ENCODE measurements around the gene NPFFR1. TPM values are rescaled to one million over a fixed set of nuclear protein-coding genes. Genes with fewer than 3 reads are reported as not detected.

The NPFFR1 gene
- total and polyA plus RNA-seq, 4 donors, result 0.50 to 1.8 (median 1.6) TPM

- no peaks in the 10 kb centered on the region for H3K9me3 ChIP-seq (ENCODE audit: control insufficient read depth, insufficient read depth, low read length)
- WGBS (ENCODE audit: insufficient coverage), result no CpG with 5 or more reads among the region's 3 CpGs
- H3K27me3 ChIP-seq (ENCODE audit: control insufficient read depth, insufficient read depth, low read length), result peaks cover 2% of the 10 kb centered on the region
- H3K36me3 ChIP-seq (ENCODE audit: control insufficient read depth, insufficient read depth, low read length), result no peaks in the 10 kb centered on the region
- no peak overlapping the region for H3K4me3 ChIP-seq (ENCODE audit: low read depth, low read length)
- H3K4me1 ChIP-seq (ENCODE audit: control insufficient read depth, insufficient read depth, low read length), result peaks cover 6% of the 10 kb centered on the region
- no peak for DNase-seq (ENCODE audit: low read depth in 4 of 6, low spot score in 6 of 6)
- H3K27ac ChIP-seq (ENCODE audit: low read depth, low read length), result no peak overlapping the region
Observed at GRCh38 chr10:70277396-70278030, 6.3 kb downstream of the NPFFR1 start.

DNA sequence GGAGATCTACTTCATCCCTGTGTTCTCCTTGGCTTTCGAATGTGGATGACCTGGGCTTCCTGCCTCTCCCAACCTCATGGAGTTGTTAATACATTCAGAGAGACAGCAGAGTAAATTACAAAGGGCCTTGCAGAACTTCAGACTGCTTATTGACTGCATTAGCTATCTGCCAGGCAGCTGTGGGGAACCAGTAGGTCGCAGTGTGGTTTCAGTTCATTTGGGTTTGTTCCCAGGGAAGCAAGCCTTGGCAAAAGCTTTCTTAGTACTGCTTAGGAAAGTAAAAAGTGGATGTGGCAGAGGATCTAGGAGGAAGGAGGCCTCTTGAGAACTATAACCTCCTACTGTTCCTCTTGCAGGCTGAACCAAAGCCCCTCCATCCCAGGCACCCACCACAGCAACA, 9.2 kb downstream of the NPFFR1 start:
- peak in 2 of 6 donors; percentile 42 to 81 for DNase-seq (ENCODE audit: low read depth in 4 of 6, low spot score in 6 of 6)
- peak overlapping the region; percentile 25 for H3K27ac ChIP-seq (ENCODE audit: low read depth, low read length)
- WGBS (ENCODE audit: insufficient coverage), result 40% methylated on average over 2 of the region's 2 CpGs

GRCh38 chr10:70272925-70273316, 10.9 kb downstream of the NPFFR1 start:
- H3K27ac ChIP-seq (ENCODE audit: low read depth, low read length), result no peak overlapping the region
- H3K4me3 ChIP-seq (ENCODE audit: low read depth, low read length), result no peak overlapping the region
- no peaks in the 10 kb centered on the region for H3K36me3 ChIP-seq (ENCODE audit: control insufficient read depth, insufficient read depth, low read length)
- peak in 1 of 6 donors; percentile 38 for DNase-seq (ENCODE audit: low read depth in 4 of 6, low spot score in 6 of 6)
- no peaks in the 10 kb centered on the region for H3K9me3 ChIP-seq (ENCODE audit: control insufficient read depth, insufficient read depth, low read length)
- peaks cover 6% of the 10 kb centered on the region for H3K4me1 ChIP-seq (ENCODE audit: control insufficient read depth, insufficient read depth, low read length)
- WGBS (ENCODE audit: insufficient coverage), result no CpG with 5 or more reads among the region's 4 CpGs
- H3K27me3 ChIP-seq (ENCODE audit: control insufficient read depth, insufficient read depth, low read length), result no peaks in the 10 kb centered on the region

More for the DNA sequence above, 9.2 kb downstream of the NPFFR1 start:
- Histone ChIP-seq H3K4me3 (ENCODE audit: low read depth, low read length) (no peak overlapping the region), H3K27me3 (ENCODE audit: control insufficient read depth, insufficient read depth, low read length) (no peaks in the 10 kb centered on the region), H3K9me3 (ENCODE audit: control insufficient read depth, insufficient read depth, low read length) (no peaks in the 10 kb centered on the region), H3K36me3 (ENCODE audit: control insufficient read depth, insufficient read depth, low read length) (no peaks in the 10 kb centered on the region), H3K4me1 (ENCODE audit: control insufficient read depth, insufficient read depth, low read length) (peaks cover 6% of the 10 kb centered on the region)

GRCh38 chr10:70271996-70272924, 11.5 kb downstream of the NPFFR1 start:
- Histone ChIP-seq H3K4me1 (ENCODE audit: control insufficient read depth, insufficient read depth, low read length) (peaks cover 6% of the 10 kb centered on the region), H3K36me3 (ENCODE audit: control insufficient read depth, insufficient read depth, low read length) (no peaks in the 10 kb centered on the region), H3K27ac (ENCODE audit: low read depth, low read length) (no peak overlapping the region), H3K9me3 (ENCODE audit: control insufficient read depth, insufficient read depth, low read length) (no peaks in the 10 kb centered on the region), H3K27me3 (ENCODE audit: control insufficient read depth, insufficient read depth, low read length) (no peaks in the 10 kb centered on the region), H3K4me3 (ENCODE audit: low read depth, low read length) (no peak overlapping the region)
- WGBS (ENCODE audit: insufficient coverage), result 74% methylated on average over 11 of the region's 17 CpGs
- no peak for DNase-seq (ENCODE audit: low read depth in 4 of 6, low spot score in 6 of 6)

GRCh38 chr10:70270952-70271351, 12.9 kb downstream of the NPFFR1 start:
- Histone ChIP-seq H3K9me3 (ENCODE audit: control insufficient read depth, insufficient read depth, low read length) (no peaks in the 10 kb centered on the region), H3K4me1 (ENCODE audit: control insufficient read depth, insufficient read depth, low read length) (peaks cover 6% of the 10 kb centered on the region), H3K36me3 (ENCODE audit: control insufficient read depth, insufficient read depth, low read length) (no peaks in the 10 kb centered on the region), H3K27me3 (ENCODE audit: control insufficient read depth, insufficient read depth, low read length) (no peaks in the 10 kb centered on the region), H3K27ac (ENCODE audit: low read depth, low read length) (no peak overlapping the region), H3K4me3 (ENCODE audit: low read depth, low read length) (no peak overlapping the region)
- 89% methylated on average over 2 of the region's 2 CpGs for WGBS (ENCODE audit: insufficient coverage)
- DNase-seq (ENCODE audit: low read depth in 4 of 6, low spot score in 6 of 6), result no peak

- H3K4me1 ChIP-seq (ENCODE audit: control insufficient read depth, insufficient read depth, low read length), result peaks cover 6% of the 10 kb centered on the region
- no peaks in the 10 kb centered on the region for H3K36me3 ChIP-seq (ENCODE audit: control insufficient read depth, insufficient read depth, low read length)
- H3K9me3 ChIP-seq (ENCODE audit: control insufficient read depth, insufficient read depth, low read length), result no peaks in the 10 kb centered on the region
- H3K27me3 ChIP-seq (ENCODE audit: control insufficient read depth, insufficient read depth, low read length), result no peaks in the 10 kb centered on the region
- no peak overlapping the region for H3K27ac ChIP-seq (ENCODE audit: low read depth, low read length)
- 100% methylated on average over 1 of the region's 3 CpGs for WGBS (ENCODE audit: insufficient coverage)
- no peak for DNase-seq (ENCODE audit: low read depth in 4 of 6, low spot score in 6 of 6)
- no peak overlapping the region for H3K4me3 ChIP-seq (ENCODE audit: low read depth, low read length)
Observed at GRCh38 chr10:70269741-70270140, 14.1 kb downstream of the NPFFR1 start.

- Histone ChIP-seq H3K4me1 (ENCODE audit: control insufficient read depth, insufficient read depth, low read length) (no peaks in the 10 kb centered on the region), H3K27ac (ENCODE audit: low read depth, low read length) (no peak overlapping the region), H3K4me3 (ENCODE audit: low read depth, low read length) (no peak overlapping the region), H3K9me3 (ENCODE audit: control insufficient read depth, insufficient read depth, low read length) (no peaks in the 10 kb centered on the region), H3K36me3 (ENCODE audit: control insufficient read depth, insufficient read depth, low read length) (no peaks in the 10 kb centered on the region), H3K27me3 (ENCODE audit: control insufficient read depth, insufficient read depth, low read length) (no peaks in the 10 kb centered on the region)
- WGBS (ENCODE audit: insufficient coverage), result 78% methylated on average over 3 of the region's 4 CpGs
- no peak for DNase-seq (ENCODE audit: low read depth in 4 of 6, low spot score in 6 of 6)
Observed at GRCh38 chr10:70268376-70268775, 15.4 kb downstream of the NPFFR1 start.

DNA sequence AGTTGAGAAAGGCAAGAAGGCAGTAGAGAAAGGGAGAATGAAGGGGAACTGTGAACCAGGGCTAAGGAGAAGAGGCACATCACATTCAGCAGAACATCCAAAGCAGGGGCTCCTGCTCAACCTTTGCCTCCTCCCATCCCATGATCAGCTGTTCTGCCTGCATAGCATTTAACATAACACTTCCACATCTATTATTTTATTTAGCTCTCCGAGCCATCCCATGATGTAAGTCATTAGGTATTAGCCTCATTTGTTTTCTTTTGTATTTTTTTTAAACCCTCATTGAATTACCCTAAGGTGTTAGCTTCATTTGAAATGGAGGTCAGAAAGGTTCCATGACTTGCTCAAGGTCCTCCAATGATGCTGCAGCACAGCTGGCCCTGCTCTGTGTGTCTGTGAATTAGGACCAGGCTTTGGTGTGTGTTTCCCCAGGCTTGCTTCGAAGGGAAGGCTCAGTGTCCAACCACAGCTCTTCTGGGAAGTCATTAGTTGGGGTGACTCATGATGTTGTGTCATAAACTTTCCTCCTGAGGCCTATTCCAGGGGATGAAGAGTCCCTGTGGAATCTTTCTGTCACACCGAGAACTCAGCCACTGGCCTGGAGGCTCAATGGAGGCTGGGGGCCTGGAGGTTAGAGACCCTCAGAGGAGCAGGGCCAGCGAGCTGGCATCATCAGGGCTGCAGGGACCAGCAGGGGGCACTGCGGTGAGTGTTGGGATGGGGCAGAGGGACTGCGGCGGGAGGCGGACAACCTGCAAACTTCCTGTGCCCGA, 16.5 kb downstream of the NPFFR1 start:
- Histone ChIP-seq H3K4me3 (ENCODE audit: low read depth, low read length) (no peak overlapping the region), H3K27me3 (ENCODE audit: control insufficient read depth, insufficient read depth, low read length) (no peaks in the 10 kb centered on the region), H3K9me3 (ENCODE audit: control insufficient read depth, insufficient read depth, low read length) (no peaks in the 10 kb centered on the region), H3K27ac (ENCODE audit: low read depth, low read length) (no peak overlapping the region), H3K4me1 (ENCODE audit: control insufficient read depth, insufficient read depth, low read length) (no peaks in the 10 kb centered on the region), H3K36me3 (ENCODE audit: control insufficient read depth, insufficient read depth, low read length) (no peaks in the 10 kb centered on the region)
- no peak for DNase-seq (ENCODE audit: low read depth in 4 of 6, low spot score in 6 of 6)
- 13% methylated on average over 2 of the region's 9 CpGs for WGBS (ENCODE audit: insufficient coverage)

DNA sequence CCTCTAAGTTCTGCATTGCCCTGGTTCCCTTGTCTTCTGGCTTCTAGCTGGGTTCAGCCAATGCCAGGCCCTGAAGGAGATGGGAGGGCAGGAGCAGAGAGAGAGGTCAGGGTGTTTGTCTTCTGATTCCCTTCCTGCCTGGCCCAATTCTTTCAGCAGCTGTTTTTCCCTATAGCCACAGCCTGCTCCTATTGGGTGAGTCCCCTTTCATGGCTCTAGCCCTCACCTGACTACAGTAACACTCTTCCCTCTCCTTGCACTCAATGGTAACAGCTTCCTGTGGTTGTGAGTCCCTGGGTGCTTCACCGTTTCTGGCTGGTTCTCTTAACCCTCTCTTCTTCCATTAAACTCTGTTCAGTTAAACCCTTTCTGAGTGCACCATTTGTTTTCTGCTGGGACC, 17.1 kb downstream of the NPFFR1 start:
- Histone ChIP-seq H3K4me3 (ENCODE audit: low read depth, low read length) (no peak overlapping the region), H3K36me3 (ENCODE audit: control insufficient read depth, insufficient read depth, low read length) (no peaks in the 10 kb centered on the region), H3K9me3 (ENCODE audit: control insufficient read depth, insufficient read depth, low read length) (no peaks in the 10 kb centered on the region), H3K27ac (ENCODE audit: low read depth, low read length) (no peak overlapping the region), H3K4me1 (ENCODE audit: control insufficient read depth, insufficient read depth, low read length) (no peaks in the 10 kb centered on the region), H3K27me3 (ENCODE audit: control insufficient read depth, insufficient read depth, low read length) (no peaks in the 10 kb centered on the region)
- no peak for DNase-seq (ENCODE audit: low read depth in 4 of 6, low spot score in 6 of 6)
- 100% methylated on average over 1 of the region's 1 CpG for WGBS (ENCODE audit: insufficient coverage)

All from spinal cord (tissue), 10 donors.